CD4-positive, alpha-beta T cell treated with Interleukin-4 for 4 hours (primary cell): ENCODE data around the gene ZNF385B.

Source experiments
- DNase-seq: peaks from one replicate; pipeline ENCODE4 v3.0.0-alpha.2; 2020

ZNF385B gene

DNA sequence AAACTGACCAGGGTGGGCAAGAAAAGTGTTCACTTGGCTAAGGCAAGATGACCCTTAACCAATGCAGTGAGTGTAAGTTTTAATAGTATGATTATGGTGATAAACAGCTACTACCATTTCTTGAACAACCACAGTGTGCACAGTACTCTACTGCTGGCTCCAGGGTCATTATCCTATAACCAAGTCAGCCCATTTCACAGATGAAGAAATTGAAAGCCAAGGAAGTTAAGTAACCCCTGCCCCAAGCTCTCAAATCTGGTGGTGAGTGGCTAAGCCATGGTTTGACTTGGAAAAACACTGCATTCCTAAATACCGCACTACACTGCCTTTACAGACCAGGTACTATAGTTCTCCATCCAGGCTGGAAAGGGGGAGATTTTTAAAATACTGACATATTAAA lies 5.7 kb downstream of the ZNF385B start:
- no peak for DNase-seq

DNA sequence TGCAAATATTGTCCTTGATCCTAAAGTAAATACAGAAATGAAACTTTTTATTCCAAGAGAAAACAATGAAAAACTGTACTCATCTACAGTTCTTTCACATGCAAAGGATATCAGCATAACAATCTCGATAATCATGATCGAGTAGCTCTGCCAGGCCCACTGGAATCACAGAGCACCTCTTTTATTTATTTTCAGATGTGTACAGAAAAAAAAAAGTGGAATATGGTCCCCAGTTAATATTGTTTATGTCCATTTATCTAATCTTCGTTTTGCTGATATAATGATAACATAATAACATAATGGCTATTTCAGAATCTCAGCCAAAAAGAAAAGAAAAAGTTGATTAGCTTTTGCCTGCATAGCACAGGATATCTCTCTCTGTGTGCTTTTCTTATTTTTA lies 6.5 kb downstream of the ZNF385B start:
- no peak for DNase-seq

- DNase-seq: no peak
Measured at GRCh38 chr2:179853108-179853507, 8.3 kb downstream of the ZNF385B start.

- no peak for DNase-seq
Measured at GRCh38 chr2:179850188-179850587, 11.2 kb downstream of the ZNF385B start.

DNA sequence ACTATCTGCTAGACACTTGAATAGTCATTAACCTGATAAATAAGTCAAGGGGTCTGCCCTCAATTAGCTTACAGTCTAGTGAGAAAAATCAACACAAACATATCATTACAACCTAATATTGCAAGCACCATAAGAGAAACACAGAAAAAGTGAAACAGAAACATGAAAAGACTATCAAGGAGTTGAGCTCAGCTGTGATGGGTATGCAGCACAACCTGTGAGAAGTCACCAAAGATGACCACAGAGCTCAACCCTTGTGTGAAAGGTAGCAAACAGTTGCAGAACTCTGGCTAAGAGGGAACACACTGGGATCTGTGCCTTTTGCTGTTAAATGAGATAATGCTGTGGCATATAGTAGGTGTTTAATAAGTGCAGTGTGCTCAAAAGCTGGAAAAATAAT lies 11.7 kb downstream of the ZNF385B start:
- DNase-seq: no peak

GRCh38 chr2:179843541-179843940 lies 17.9 kb downstream of the ZNF385B start:
- no peak for DNase-seq

- DNase-seq: no peak
Measured at GRCh38 chr2:179842498-179843153, 18.8 kb downstream of the ZNF385B start.

DNA sequence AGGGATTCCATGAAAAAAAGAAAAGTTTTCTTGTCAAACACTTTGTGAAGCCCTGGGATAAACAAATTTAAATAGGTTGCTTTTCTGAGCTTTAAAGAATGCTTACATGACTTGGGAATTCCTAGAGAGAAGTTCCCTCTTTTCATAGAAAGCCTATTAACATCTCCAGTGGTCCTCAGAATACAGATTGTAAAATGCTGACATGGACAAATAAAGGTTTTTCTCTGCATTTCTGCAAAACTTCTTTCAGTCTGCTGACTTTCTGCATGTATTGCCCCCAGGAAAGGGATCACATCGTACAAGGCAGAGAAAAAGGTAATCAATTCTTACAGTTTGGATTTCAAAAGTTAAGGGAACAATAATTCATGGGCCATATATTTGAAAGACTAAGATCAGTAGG lies 20.6 kb downstream of the ZNF385B start:
- DNase-seq: no peak

DNA sequence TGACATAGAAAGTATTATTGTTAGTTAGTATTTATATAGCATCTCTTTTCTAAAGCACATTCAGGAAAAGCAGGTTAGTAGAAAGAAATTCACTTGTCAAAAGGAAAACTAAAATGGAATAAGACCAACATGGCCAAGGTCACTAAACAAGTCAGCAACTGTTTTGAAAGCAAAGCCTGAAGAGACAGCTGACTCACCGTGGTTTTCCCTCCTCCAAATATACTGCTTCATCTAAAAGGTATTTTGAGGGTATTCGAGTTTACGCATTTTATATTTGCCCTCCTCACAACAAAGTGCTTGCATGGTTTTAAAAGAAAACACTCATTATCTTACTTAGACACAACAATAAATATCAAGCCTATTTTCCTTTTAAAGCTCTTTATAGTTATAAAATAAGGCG lies 24.0 kb downstream of the ZNF385B start:
- no peak for DNase-seq

- no peak for DNase-seq
Measured at GRCh38 chr2:179830043-179830787, 31.2 kb downstream of the ZNF385B start.

GRCh38 chr2:179826297-179826696 lies 35.1 kb downstream of the ZNF385B start:
- DNase-seq: no peak

- no peak for DNase-seq
Measured at GRCh38 chr2:179825494-179825893, 35.9 kb downstream of the ZNF385B start.

DNA sequence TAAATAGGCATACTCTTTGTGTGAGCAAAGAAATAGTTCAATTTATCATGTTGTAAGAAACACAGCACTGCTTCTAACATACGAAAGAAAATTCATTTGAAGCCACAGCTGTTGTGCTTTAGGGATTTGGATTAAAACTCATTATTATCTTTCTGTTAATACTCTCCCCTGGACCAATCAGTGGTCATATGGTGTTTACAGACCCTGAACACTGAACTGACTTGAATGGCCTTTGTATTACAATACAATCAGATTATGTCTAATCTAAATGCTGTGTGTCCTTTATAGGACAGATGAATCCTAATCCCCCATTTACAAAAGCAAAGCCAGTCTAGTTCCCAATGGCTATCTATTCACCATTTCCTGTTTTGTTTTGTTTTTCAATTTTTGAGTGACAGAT lies 36.5 kb downstream of the ZNF385B start:
- no peak for DNase-seq

GRCh38 chr2:179822540-179822939 lies 38.9 kb downstream of the ZNF385B start:
- DNase-seq: no peak

DNA sequence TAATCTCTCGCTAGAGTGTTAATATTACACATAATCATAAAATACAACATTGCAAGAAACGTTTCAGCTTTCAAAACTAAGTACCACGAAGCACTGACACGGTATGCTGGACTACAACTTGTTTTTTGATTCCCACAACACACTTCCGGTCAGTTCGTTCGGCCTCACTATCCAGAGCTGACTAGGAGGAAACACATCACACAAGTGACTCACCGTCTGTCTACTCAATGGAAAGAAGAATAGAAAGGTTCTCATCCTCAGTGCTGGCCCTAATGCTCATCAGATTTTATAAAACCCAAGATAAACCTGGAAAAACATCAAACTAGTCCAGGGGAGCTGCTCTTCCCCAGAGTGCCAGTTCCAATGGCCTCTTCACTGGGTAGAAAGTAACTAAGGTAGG lies 42.9 kb downstream of the ZNF385B start:
- DNase-seq: no peak

DNA sequence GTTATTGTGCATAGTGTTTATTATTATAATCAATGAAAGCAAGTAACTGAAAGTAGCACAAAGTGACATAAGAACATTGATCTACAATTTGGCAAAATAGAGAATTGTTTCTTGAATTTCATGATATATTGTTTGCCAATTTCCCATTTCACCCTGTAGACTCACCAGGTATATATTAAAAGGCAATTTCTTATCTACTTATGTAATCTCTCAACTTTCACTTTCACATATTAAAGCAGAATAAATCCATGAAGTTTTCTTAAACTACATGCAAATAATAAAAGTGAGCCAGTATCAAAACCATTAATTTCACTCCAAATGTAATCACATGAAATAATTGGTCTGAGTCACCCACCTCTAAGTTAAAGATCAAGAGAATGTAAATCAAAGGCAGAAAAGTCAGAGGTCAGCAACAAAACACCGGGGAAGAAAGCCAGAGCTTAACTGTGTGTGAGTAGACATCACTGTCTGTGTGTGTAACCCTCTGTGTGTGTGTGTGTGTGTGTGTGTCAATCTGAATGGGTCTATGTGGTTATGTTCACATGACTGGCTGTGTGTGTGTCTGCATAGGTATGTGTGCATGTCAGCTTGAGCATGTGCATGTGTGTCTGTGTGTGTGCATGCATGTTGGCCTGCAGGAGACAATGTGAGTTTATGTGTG lies 44.1 kb downstream of the ZNF385B start:
- DNase-seq: no peak

DNA sequence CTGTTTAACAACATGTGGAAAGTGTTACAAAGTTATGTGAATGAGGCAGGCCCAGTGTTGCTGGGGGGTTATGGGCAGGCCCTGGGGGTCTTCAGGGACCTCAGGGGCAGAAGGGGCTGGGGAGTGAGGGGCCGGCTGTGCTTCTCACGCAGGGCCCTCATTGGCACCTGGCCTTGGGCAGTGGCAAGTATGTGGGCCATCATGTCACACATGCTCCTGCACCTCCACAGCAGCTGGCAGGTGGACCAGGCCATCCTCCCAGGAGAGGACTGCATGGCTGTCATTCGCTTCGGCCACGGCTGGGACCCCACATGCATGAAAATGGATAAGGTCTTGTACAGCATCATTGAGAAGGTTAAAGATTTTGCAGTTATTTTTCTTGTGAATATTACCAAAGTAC lies 47.4 kb downstream of the ZNF385B start:
- no peak for DNase-seq

DNA sequence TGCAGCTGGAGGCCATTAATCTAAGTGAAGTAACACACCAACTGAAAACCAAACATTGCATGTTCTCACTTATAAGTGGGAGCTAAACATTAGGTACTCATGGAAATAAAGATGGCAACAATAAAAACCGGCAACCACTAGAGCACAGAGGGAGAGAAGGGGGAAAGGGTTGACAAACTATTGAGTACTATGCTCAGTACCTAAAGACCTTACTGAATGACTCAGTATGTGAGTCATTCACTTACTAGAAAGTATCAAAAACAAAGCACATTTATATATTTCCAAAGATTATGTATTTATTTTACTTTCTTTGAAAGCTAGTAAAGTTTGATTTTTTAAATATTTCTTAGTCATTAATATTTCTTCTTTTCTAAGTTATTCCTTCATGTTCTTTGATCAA lies 48.9 kb downstream of the ZNF385B start:
- no peak for DNase-seq

GRCh38 chr2:179811042-179811441 lies 50.4 kb downstream of the ZNF385B start:
- DNase-seq: no peak

DNA sequence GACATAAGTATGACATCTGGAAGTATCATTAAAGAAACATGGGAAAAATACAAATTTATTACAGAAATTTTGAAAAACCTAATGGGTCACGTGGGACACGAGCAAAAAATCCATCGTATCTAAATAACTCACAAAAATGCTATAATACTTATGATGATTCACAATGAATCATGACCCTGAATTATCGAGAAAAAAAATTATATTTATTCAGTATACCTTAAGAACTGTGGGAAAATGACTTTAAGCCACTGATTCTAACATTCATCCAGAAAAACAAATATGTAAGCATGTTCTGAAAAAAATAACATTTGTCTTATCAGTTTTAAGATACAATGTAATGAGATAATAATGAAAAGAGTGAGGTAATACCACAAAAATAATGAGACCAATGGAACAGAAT lies 51.8 kb downstream of the ZNF385B start:
- DNase-seq: no peak

GRCh38 chr2:179805001-179805400 lies 56.4 kb downstream of the ZNF385B start:
- DNase-seq: no peak

GRCh38 chr2:179804206-179804605 lies 57.2 kb downstream of the ZNF385B start:
- no peak for DNase-seq

- no peak for DNase-seq
Measured at GRCh38 chr2:179802051-179802882, 59.1 kb downstream of the ZNF385B start.
